GM23338 (cell line): Measurements from ENCODE around the gene ADAD1. TPM values are rescaled to one million over a fixed set of nuclear protein-coding genes. Genes with fewer than 3 reads are reported as not detected.

Source experiments
- ATAC-seq: fragments of 200-7000 bp; cut with Tn5 transposase; 3 replicates; pipeline ENCODE4 v1.9.1; 2020
- DNase-seq: peaks from one replicate; pipeline ENCODE4 v3.0.0-alpha.2; 2015; ENCODE audit warnings: low spot score
- H2AFZ ChIP-seq: fragments of 200-600 bp; sonication (generic); 2 replicates; pipeline ENCODE4 v1.8.0; 2016; ENCODE audit warnings: antibody characterized with exemption, mild to moderate bottlenecking, moderate library complexity
- H3F3A ChIP-seq: fragments of 200-600 bp; sonication (generic); replicated peaks from 2 replicates; pipeline ENCODE4 v1.8.0; 2017; ENCODE audit warnings: antibody characterized with exemption, mixed run types, low read depth
- H3K27ac ChIP-seq: fragments of 200-600 bp; sonication (generic); 2 replicates; pipeline ENCODE4 v1.6.1; 2016; ENCODE audit warnings: low read depth
- H3K27me3 ChIP-seq: fragments of 200-600 bp; sonication (generic); 2 replicates; pipeline ENCODE4 v1.8.0; 2016; ENCODE audit warnings: mild to moderate bottlenecking, mixed run types, moderate library complexity; ENCODE audit not compliant: insufficient read depth
- H3K36me3 ChIP-seq: fragments of 200-600 bp; sonication (generic); 2 replicates; pipeline ENCODE4 v1.8.0; 2016; ENCODE audit warnings: mild to moderate bottlenecking; ENCODE audit not compliant: insufficient read depth
- H3K4me1 ChIP-seq: fragments of 200-600 bp; sonication (generic); 2 replicates; pipeline ENCODE4 v1.8.0; 2016; ENCODE audit warnings: mild to moderate bottlenecking, moderate library complexity; ENCODE audit not compliant: insufficient read depth
- H3K4me2 ChIP-seq: fragments of 200-600 bp; sonication (generic); 2 replicates; pipeline ENCODE4 v1.7.1; 2017; ENCODE audit warnings: mixed run types
- H3K4me3 ChIP-seq: fragments of 200-600 bp; sonication (generic); 2 replicates; pipeline ENCODE4 v1.6.1; 2016; ENCODE audit warnings: mixed run types
- H3K79me2 ChIP-seq: fragments of 200-600 bp; sonication (generic); replicated peaks from 2 replicates; pipeline ENCODE4 v1.8.0; 2017; ENCODE audit warnings: mild to moderate bottlenecking; ENCODE audit not compliant: insufficient read depth
- H3K9me2 ChIP-seq: fragments of 200-600 bp; sonication (generic); 2 replicates; pipeline ENCODE4 v1.8.0; 2017; ENCODE audit not compliant: insufficient read depth
- H4K20me1 ChIP-seq: fragments of 200-600 bp; sonication (generic); replicated peaks from 2 replicates; pipeline ENCODE4 v1.8.0; 2017; ENCODE audit warnings: mild to moderate bottlenecking; ENCODE audit not compliant: insufficient read depth
- H3K27ac Mint-ChIP-seq: 2 replicates; pipeline ENCODE4 v1.8.0; 2020; ENCODE audit warnings: inconsistent platforms, mild to moderate bottlenecking, moderate library complexity, mixed read lengths
- H3K27me3 Mint-ChIP-seq: 3 replicates; pipeline ENCODE4 v1.8.0; 2022; ENCODE audit warnings: low read depth, mild to moderate bottlenecking, moderate library complexity, mixed read lengths, inconsistent platforms; ENCODE audit not compliant: insufficient read depth, poor library complexity
- H3K36me3 Mint-ChIP-seq: 3 replicates; pipeline ENCODE4 v1.8.0; 2021; ENCODE audit warnings: low read depth, mild to moderate bottlenecking, inconsistent platforms, moderate library complexity, mixed read lengths
- H3K4me1 Mint-ChIP-seq: 3 replicates; pipeline ENCODE4 v1.8.0; 2020; ENCODE audit warnings: mild to moderate bottlenecking, inconsistent platforms, mixed read lengths
- H3K4me3 Mint-ChIP-seq: 3 replicates; pipeline ENCODE4 v1.8.0; 2021; ENCODE audit warnings: moderate library complexity, mild to moderate bottlenecking, inconsistent platforms, mixed read lengths
- H3K9me3 Mint-ChIP-seq: 3 replicates; pipeline ENCODE4 v1.8.0; 2020; ENCODE audit warnings: moderate library complexity, mild to moderate bottlenecking, inconsistent platforms, mixed read lengths
- CREB1 ChIP-seq: fragments of 250-450 bp; sonication (Bioruptor Pico); IDR thresholded peaks from 2 replicates; pipeline ENCODE4 v1.5.0; 2020; ENCODE audit warnings: low read depth, mild to moderate bottlenecking, moderate library complexity
- CTCF ChIP-seq, 2 experiments: fragments of 200-600 bp in 1 of 2; sonication (generic) in 1 of 2; conservative IDR thresholded peaks; 2 replicates each; pipeline versions ENCODE4 v1.5.1 to v1.6.1; 2016 to 2017; ENCODE audit warnings: antibody characterized with exemption in 2 of 2, low read depth in 2 of 2, mild to moderate bottlenecking in 2 of 2, moderate library complexity in 1 of 2
- EZH2 ChIP-seq: fragments of 200-600 bp; sonication (generic); IDR thresholded peaks from one replicate; pipeline ENCODE4 v1.8.0; 2017; ENCODE audit warnings: antibody characterized with exemption, mild to moderate bottlenecking, low read depth; ENCODE audit not compliant: unreplicated experiment
- EZH2phosphoT487 ChIP-seq: fragments of 200-600 bp; sonication (generic); IDR thresholded peaks from one replicate; pipeline ENCODE4 v1.8.1; 2018; ENCODE audit warnings: antibody characterized with exemption; ENCODE audit not compliant: unreplicated experiment
- JUNB ChIP-seq: IDR thresholded peaks from one replicate; pipeline ENCODE4 v1.6.1; 2016; ENCODE audit warnings: antibody characterized with exemption; ENCODE audit not compliant: unreplicated experiment
- NANOG ChIP-seq: IDR thresholded peaks from 2 replicates; pipeline ENCODE4 v1.6.1; 2016; ENCODE audit warnings: antibody characterized with exemption, borderline replicate concordance
- POLR2AphosphoS5 ChIP-seq: IDR thresholded peaks from 2 replicates; pipeline ENCODE4 v1.6.1; 2016; ENCODE audit warnings: antibody characterized with exemption, low read depth
- STAT1 ChIP-seq: IDR thresholded peaks from one replicate; pipeline ENCODE4 v1.6.1; 2016; ENCODE audit warnings: antibody characterized with exemption; ENCODE audit not compliant: unreplicated experiment
- ZNF114 ChIP-seq: fragments of 250-450 bp; sonication (Bioruptor Pico); IDR thresholded peaks from 2 replicates; pipeline ENCODE4 v1.5.0; 2020; ENCODE audit warnings: mild to moderate bottlenecking, moderate library complexity
- ZNF331 ChIP-seq: fragments of 250-450 bp; sonication (Bioruptor Pico); IDR thresholded peaks from 2 replicates; pipeline ENCODE4 v1.5.0; 2020; ENCODE audit warnings: low read depth, mild to moderate bottlenecking, moderate library complexity
- ZNF462 ChIP-seq: fragments of 250-450 bp; sonication (Bioruptor Pico); IDR thresholded peaks from 2 replicates; pipeline ENCODE4 v1.5.0; 2020; ENCODE audit warnings: mild to moderate bottlenecking, moderate library complexity
- polyA plus RNA-seq: library from polyadenylated mRNA; unstranded; fragments of >200 nt; fragmentation: Nextera tagmentation; extraction: Ambion mirVana; gene quantifications from 2 replicates; pipeline ENCODE4 v1.2.1, GENCODE V29; 2016
- total RNA-seq: library from RNA; depleted of rRNA; stranded (reverse); fragments of >200 nt; shearing (Covaris generic); gene quantifications from 2 replicates; pipeline ENCODE4 v1.2.3, GENCODE V29; 2014
- TF ChIP-seq, protein P1 (sequence below): IDR thresholded peaks from one replicate; pipeline ENCODE4 v1.6.1; 2018; ENCODE audit warnings: antibody characterized with exemption; ENCODE audit not compliant: unreplicated experiment
- TF ChIP-seq, protein P2 (sequence below): IDR thresholded peaks from 2 replicates; pipeline ENCODE4 v1.6.1; 2016; ENCODE audit warnings: antibody characterized with exemption

ADAD1 gene
- total and polyA plus RNA-seq, 2 experiments from 2014 or later = not detected

DNA sequence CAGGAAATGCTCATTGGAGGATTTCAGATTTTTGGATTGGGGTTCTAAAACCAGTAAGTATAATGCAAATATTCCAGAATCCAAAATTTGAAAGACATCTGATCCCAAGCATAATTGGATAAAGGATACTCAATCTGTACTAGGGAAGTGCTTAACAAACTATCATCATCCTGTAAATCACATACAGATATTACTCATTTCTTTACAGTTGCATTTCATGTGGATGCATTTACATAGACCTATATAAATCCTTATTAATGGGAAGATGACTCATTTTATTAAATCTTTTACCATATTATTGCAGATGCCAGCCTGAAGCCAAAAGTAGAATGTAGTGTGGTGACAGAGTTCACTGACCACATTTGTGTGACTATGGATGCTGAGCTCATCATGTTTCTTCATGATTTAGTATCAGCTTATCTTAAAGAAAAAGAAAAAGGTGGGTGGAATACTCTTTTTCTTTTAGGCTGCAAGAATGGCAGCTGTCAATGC is 22.4 kb upstream of the ADAD1 start:
- Histone ChIP-seq H3K4me1 (no peaks in the 10 kb centered on the region), H3K4me2 (no peak overlapping the region), H3K79me2 (no peaks in the 10 kb centered on the region), H3F3A (no peaks in the 10 kb centered on the region), H3K27me3 (no peaks in the 10 kb centered on the region), H2AFZ (no peak overlapping the region), H3K4me3 (no peak overlapping the region), H3K9me2 (no peaks in the 10 kb centered on the region), H4K20me1 (no peaks in the 10 kb centered on the region), H3K36me3 (peaks cover 9% of the 10 kb centered on the region; the same call in 1 of the 2 replicates), H3K27ac (no peak overlapping the region)
- ATAC-seq (no peak), DNase-seq (no peak)
- Mint-ChIP-seq H3K4me1 (no peaks in the 10 kb centered on the region), H3K27ac (no peak overlapping the region), H3K4me3 (no peak overlapping the region), H3K27me3 (no peaks in the 10 kb centered on the region), H3K36me3 (peaks cover 2% of the 10 kb centered on the region; the same call in 1 of the 3 replicates), H3K9me3 (no peaks in the 10 kb centered on the region)
- TF ChIP-seq CTCF (conservative IDR thresholded peaks at IDR 0.05; ENCODE audit: low read depth in 2 of 2) = no peak
- no peak for TF ChIP-seq EZH2phosphoT487
- TF ChIP-seq ZNF331 (CRISPR knock-in tag) = no peak
- TF ChIP-seq ZNF462 (CRISPR knock-in tag) = no peak
- TF ChIP-seq POLR2AphosphoS5 = no peak
- TF ChIP-seq EZH2 = no peak
- no peak for TF ChIP-seq NANOG
- TF ChIP-seq STAT1 = no peak
- TF ChIP-seq CREB1 (CRISPR knock-in tag) = no peak
- TF ChIP-seq, protein P1, sequence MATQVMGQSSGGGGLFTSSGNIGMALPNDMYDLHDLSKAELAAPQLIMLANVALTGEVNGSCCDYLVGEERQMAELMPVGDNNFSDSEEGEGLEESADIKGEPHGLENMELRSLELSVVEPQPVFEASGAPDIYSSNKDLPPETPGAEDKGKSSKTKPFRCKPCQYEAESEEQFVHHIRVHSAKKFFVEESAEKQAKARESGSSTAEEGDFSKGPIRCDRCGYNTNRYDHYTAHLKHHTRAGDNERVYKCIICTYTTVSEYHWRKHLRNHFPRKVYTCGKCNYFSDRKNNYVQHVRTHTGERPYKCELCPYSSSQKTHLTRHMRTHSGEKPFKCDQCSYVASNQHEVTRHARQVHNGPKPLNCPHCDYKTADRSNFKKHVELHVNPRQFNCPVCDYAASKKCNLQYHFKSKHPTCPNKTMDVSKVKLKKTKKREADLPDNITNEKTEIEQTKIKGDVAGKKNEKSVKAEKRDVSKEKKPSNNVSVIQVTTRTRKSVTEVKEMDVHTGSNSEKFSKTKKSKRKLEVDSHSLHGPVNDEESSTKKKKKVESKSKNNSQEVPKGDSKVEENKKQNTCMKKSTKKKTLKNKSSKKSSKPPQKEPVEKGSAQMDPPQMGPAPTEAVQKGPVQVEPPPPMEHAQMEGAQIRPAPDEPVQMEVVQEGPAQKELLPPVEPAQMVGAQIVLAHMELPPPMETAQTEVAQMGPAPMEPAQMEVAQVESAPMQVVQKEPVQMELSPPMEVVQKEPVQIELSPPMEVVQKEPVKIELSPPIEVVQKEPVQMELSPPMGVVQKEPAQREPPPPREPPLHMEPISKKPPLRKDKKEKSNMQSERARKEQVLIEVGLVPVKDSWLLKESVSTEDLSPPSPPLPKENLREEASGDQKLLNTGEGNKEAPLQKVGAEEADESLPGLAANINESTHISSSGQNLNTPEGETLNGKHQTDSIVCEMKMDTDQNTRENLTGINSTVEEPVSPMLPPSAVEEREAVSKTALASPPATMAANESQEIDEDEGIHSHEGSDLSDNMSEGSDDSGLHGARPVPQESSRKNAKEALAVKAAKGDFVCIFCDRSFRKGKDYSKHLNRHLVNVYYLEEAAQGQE = no peak
- TF ChIP-seq ZNF114 (CRISPR knock-in tag) = no peak
- TF ChIP-seq JUNB = no peak
- TF ChIP-seq, protein P2, sequence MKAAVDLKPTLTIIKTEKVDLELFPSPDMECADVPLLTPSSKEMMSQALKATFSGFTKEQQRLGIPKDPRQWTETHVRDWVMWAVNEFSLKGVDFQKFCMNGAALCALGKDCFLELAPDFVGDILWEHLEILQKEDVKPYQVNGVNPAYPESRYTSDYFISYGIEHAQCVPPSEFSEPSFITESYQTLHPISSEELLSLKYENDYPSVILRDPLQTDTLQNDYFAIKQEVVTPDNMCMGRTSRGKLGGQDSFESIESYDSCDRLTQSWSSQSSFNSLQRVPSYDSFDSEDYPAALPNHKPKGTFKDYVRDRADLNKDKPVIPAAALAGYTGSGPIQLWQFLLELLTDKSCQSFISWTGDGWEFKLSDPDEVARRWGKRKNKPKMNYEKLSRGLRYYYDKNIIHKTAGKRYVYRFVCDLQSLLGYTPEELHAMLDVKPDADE = no peak
